RWPE2 (cell line): ENCODE data around the gene ZDHHC8.

ENCODE experiments used
- ATAC-seq: fragments of 200-7000 bp; cut with Tn5 transposase; 3 replicates; pipeline ENCODE4 v1.9.1; 2021; ENCODE audit warnings: low read depth
- DNase-seq: peaks from one replicate; pipeline ENCODE4 v3.0.0-alpha.2; 2020; ENCODE audit warnings: low spot score
- H3K27ac ChIP-seq: fragments of 450-650 bp; 2 replicates; pipeline ENCODE4 v1.5.1; 2017; ENCODE audit warnings: mild to moderate bottlenecking; ENCODE audit not compliant: poor library complexity, severe bottlenecking
- H3K27me3 ChIP-seq: fragments of 250-450 bp; sonication (Bioruptor Pico); 2 replicates; pipeline ENCODE4 v1.5.1; 2021; ENCODE audit warnings: mild to moderate bottlenecking, moderate library complexity; ENCODE audit not compliant: insufficient read depth, poor library complexity, severe bottlenecking
- H3K36me3 ChIP-seq: fragments of 250-450 bp; sonication (Bioruptor Pico); 2 replicates; pipeline ENCODE4 v1.5.1; 2020; ENCODE audit warnings: low read depth, mild to moderate bottlenecking, moderate library complexity
- H3K4me1 ChIP-seq: fragments of 250-450 bp; sonication (Bioruptor Pico); 2 replicates; pipeline ENCODE4 v1.5.1; 2021; ENCODE audit warnings: mild to moderate bottlenecking, moderate library complexity; ENCODE audit not compliant: insufficient read depth, poor library complexity, severe bottlenecking
- H3K4me3 ChIP-seq: fragments of 250-450 bp; sonication (Bioruptor Pico); 2 replicates; pipeline ENCODE4 v1.5.1; 2021; ENCODE audit warnings: mild to moderate bottlenecking, moderate library complexity; ENCODE audit not compliant: severe bottlenecking
- H3K9me3 ChIP-seq: fragments of 250-450 bp; sonication (Bioruptor Pico); 2 replicates; pipeline ENCODE4 v1.5.1; 2021; ENCODE audit warnings: mild to moderate bottlenecking, moderate library complexity; ENCODE audit not compliant: severe bottlenecking
- TF ChIP-seq, protein P1 (sequence below): fragments of 450-650 bp; IDR thresholded peaks from one replicate; pipeline ENCODE4 v1.5.1; 2017; ENCODE audit warnings: mild to moderate bottlenecking, moderate library complexity; ENCODE audit not compliant: poor library complexity, severe bottlenecking

The ZDHHC8 gene

DNA sequence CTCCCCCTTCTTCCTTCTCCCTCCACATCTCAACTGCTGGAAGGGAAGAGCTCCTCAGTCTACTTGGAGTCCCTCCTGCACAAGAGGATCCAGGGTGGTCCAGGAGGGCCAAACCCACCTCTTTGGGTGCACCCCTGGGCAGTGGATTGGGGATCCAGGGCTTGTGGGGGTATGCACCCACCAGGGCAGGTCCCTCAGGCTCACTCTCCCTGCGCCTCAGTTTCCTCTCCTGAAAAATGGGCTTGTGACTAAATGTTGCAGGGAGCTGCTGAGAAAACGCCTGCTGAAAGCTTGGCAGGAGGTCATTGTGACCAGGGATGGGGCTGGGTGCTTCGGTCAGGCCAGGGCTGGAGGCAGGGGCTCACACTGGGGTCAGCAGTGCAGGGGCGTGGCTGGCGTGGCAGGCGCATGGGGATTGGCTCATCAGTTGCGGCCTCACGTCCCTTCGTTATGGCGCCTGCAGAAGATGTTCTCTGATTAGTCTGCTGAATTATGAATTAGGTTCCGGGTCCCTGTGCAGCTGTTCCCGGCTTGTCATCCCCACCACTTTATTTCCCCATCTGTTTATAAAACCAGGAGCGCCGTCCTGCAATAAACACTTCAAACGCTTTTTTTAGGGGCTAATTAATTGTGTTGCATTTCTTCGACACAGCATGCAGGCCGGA, 44.9 kb downstream of the ZDHHC8 start:
- Histone ChIP-seq H3K27ac (no peak overlapping the region), H3K27me3 (no peaks in the 10 kb centered on the region), H3K9me3 (peaks cover 1% of the 10 kb centered on the region), H3K4me1 (no peaks in the 10 kb centered on the region), H3K4me3 (no peak overlapping the region), H3K36me3 (no peaks in the 10 kb centered on the region)
- DNase-seq (no peak), ATAC-seq (no peak)
- TF ChIP-seq, protein P1, sequence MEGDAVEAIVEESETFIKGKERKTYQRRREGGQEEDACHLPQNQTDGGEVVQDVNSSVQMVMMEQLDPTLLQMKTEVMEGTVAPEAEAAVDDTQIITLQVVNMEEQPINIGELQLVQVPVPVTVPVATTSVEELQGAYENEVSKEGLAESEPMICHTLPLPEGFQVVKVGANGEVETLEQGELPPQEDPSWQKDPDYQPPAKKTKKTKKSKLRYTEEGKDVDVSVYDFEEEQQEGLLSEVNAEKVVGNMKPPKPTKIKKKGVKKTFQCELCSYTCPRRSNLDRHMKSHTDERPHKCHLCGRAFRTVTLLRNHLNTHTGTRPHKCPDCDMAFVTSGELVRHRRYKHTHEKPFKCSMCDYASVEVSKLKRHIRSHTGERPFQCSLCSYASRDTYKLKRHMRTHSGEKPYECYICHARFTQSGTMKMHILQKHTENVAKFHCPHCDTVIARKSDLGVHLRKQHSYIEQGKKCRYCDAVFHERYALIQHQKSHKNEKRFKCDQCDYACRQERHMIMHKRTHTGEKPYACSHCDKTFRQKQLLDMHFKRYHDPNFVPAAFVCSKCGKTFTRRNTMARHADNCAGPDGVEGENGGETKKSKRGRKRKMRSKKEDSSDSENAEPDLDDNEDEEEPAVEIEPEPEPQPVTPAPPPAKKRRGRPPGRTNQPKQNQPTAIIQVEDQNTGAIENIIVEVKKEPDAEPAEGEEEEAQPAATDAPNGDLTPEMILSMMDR, result no peak

- Histone ChIP-seq H3K4me1 (no peaks in the 10 kb centered on the region), H3K27ac (no peak overlapping the region), H3K27me3 (no peaks in the 10 kb centered on the region), H3K36me3 (no peaks in the 10 kb centered on the region), H3K9me3 (no peaks in the 10 kb centered on the region), H3K4me3 (no peak overlapping the region)
- no peak for ATAC-seq
- DNase-seq, result no peak
- TF ChIP-seq, protein P1, result no peak
These were observed 45.8 kb downstream of the ZDHHC8 start for GRCh38 chr22:20177217-20177911.

DNA sequence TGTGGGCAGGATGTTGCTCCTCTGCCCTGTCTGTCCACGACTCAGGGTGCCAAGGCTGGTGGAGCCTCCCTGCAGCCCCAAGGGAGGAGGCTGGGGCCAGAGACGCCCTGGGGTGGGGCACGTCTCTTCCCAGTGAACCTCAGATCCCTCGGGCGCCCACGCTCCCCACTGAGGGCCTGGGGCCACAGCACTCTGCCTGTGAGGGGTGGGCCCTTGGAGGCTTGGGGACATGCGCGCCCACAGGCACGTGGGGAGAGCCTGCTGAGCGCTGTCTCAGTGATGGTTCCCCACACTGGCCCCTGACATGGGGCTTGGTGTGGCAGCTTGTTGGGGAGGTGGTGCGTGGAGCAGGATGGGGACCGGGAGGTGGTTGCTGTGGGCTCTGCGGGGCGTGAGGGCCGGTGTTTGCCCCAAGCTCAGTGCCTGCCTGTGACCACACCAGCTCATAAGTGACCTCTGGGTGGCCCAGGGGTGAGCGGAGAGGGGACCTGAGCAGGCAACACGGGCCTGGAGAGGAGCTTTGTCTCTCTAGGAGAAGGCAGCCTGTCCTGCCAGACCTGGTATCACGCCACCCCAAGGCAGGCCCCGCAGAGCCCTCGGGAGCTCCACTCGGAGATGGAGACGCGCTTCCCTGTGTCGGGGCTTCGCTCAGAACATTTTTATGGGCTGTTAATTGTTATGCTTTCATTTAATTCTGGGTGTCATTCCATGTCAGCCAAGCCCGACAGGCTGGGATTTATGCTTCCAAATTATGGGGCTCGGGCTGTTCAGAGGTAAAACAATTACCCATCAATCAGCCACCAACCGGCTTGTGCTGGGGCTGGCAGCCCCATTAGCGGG, 46.7 kb downstream of the ZDHHC8 start:
- Histone ChIP-seq H3K36me3 (no peaks in the 10 kb centered on the region), H3K9me3 (no peaks in the 10 kb centered on the region), H3K27me3 (no peaks in the 10 kb centered on the region), H3K27ac (no peak overlapping the region), H3K4me3 (no peak overlapping the region), H3K4me1 (no peaks in the 10 kb centered on the region)
- DNase-seq (no peak), ATAC-seq (no peak)
- TF ChIP-seq, protein P1, result no peak

- no peaks in the 10 kb centered on the region for H3K4me1 ChIP-seq
- DNase-seq (no peak), ATAC-seq (no peak)
- no peak overlapping the region for H3K27ac ChIP-seq
- no peaks in the 10 kb centered on the region for H3K27me3 ChIP-seq
- no peaks in the 10 kb centered on the region for H3K9me3 ChIP-seq
- H3K4me3 ChIP-seq, result no peak overlapping the region
- TF ChIP-seq, protein P1, result no peak
- H3K36me3 ChIP-seq, result no peaks in the 10 kb centered on the region
These were observed 47.3 kb downstream of the ZDHHC8 start for GRCh38 chr22:20178915-20179227.
